ENCODE data around the gene PMS1.

The PMS1 gene

DNA sequence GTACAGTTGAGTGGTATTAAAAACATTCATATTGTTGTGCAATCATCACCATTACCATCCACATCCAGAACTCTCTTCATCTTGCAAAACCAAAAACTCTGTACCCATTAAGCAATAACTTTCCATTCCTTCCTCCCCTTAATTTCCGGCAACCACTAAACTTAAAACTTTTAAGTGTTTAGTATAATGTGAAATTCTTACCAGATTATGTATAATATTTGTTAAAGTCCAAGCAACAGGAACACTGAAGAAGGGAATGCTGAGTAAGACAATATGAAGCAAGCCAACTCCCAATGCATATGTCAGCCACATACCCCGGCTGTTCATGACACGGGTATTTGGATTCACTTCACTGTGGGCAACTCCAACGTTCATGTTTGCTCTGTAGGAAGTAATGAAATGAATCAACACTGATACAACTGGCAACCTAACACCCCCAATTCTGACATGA is 2.0 kb upstream of the PMS1 start:
- FAIRE-seq = no peak
- TF ChIP-seq POLR2A (IDR thresholded peaks at IDR 0.05; ENCODE audit: low read depth, low read length) = no peak
- TF ChIP-seq TAF1 (IDR thresholded peaks at IDR 0.05; ENCODE audit: borderline replicate concordance, low read depth, low read length) = no peak
- no peak for TF ChIP-seq POLR2AphosphoS5 (IDR thresholded peaks at IDR 0.05; ENCODE audit: low read depth, low read length)
- DNase-seq (ENCODE audit: insufficient read length) = no peak

DNA sequence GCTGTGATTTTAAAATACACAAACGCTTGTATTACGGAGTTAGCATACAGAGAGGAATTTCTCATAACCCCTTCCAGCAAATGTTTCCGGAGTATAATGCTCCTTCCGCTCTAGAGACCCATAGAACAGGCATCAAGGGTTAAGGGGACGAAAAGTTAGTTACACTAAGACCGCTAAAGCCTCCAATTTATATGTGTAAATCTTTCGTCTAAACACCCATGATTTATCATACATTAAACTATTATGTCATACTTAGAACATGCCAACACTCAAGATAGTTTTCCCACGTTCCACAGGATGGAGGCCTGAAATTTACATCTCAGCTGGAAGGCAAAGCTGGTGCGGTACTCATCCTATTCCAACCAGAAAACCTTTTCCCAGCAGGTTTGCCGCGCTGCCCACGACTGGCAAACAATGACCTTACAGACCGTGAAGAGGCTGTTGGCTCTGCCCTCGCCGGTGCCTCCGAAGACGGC is 761 bp upstream of the PMS1 start:
- FAIRE-seq = no peak
- TF ChIP-seq TAF1 (IDR thresholded peaks at IDR 0.05; ENCODE audit: borderline replicate concordance, low read depth, low read length) = no peak
- TF ChIP-seq POLR2A (IDR thresholded peaks at IDR 0.05; ENCODE audit: low read depth, low read length) = no peak
- TF ChIP-seq POLR2AphosphoS5 (IDR thresholded peaks at IDR 0.05; ENCODE audit: low read depth, low read length) = no peak
- no peak for DNase-seq (ENCODE audit: insufficient read length)

DNA sequence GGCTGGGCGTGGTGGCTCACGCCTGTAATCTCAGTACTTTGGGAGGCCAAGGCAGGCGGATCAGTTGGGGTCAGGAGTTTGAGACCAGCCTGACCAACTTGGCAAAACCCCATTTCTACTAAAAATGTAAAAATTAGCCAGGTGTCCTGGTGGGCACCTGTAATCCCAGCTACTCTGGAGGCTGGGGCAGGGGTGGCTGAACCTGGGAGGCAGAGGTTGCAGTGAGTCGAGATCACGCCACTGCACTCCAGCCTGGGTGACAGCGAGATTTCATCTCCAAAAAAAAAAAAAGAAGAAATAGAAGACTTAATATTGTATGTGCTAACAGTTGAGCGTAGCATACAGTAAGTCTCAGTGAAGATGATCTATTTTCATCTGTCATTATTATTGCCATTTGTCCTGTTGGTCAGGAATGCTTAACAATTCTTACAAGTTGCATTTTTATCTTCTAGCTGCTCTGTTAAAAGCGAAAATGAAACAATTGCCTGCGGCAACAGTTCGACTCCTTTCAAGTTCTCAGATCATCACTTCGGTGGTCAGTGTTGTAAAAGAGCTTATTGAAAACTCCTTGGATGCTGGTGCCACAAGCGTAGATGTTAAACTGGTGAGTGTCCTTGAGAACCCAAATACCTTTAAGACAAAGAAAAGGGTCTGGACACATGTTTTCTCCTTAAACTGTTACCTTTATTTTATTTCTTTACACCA is 7.2 kb downstream of the PMS1 start:
- no peak for TF ChIP-seq TAF1 (IDR thresholded peaks at IDR 0.05; ENCODE audit: borderline replicate concordance, low read depth, low read length)
- no peak for TF ChIP-seq POLR2AphosphoS5 (IDR thresholded peaks at IDR 0.05; ENCODE audit: low read depth, low read length)
- no peak for TF ChIP-seq POLR2A (IDR thresholded peaks at IDR 0.05; ENCODE audit: low read depth, low read length)
- DNase-seq (ENCODE audit: insufficient read length) = no peak
- FAIRE-seq = no peak

DNA sequence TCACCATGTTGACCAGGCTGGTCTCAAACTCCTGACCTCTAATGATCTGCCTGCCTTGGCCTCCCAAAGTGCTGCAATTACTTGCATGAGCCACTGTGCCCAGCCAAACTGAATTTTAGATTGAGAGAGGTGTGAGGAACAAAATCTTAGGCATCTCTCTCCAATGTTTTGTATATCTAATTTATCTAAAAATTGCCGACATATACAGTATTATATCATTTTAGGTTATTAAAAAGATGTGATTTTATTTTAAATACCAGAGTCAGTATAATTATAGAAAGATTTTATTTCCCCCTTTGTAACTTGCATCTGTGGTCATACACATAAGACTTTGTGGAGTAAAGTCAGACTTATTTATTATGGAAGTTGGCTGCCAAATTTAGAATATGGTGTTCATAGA is 10.1 kb downstream of the PMS1 start:
- no peak for DNase-seq (ENCODE audit: insufficient read length)
- TF ChIP-seq TAF1 (IDR thresholded peaks at IDR 0.05; ENCODE audit: borderline replicate concordance, low read depth, low read length) = no peak
- no peak for TF ChIP-seq POLR2A (IDR thresholded peaks at IDR 0.05; ENCODE audit: low read depth, low read length)
- no peak for TF ChIP-seq POLR2AphosphoS5 (IDR thresholded peaks at IDR 0.05; ENCODE audit: low read depth, low read length)
- FAIRE-seq = peak; percentile 5

DNA sequence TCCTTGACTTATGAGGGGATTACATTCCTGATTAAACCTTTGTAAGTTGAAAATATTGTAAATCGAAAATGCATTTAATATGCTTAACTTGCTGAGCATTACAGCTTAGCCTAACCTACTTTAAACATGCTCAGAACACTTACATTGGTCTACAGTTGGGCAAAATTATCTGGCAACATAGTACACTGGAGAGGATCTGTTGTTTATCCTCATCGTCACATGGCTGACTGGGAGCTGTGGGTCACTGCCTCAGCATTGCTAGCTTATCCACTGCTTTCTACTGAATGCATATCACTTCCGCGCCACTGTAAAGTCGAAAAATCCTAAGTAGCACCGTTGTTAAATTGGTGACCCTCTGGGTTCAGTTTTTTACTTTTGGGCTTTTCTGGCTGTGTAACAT is 13.7 kb downstream of the PMS1 start:
- peak; percentile 60 for FAIRE-seq
- TF ChIP-seq TAF1 (IDR thresholded peaks at IDR 0.05; ENCODE audit: borderline replicate concordance, low read depth, low read length) (no peak), POLR2A (IDR thresholded peaks at IDR 0.05; ENCODE audit: low read depth, low read length) (no peak)
- no peak for DNase-seq (ENCODE audit: insufficient read length)

DNA sequence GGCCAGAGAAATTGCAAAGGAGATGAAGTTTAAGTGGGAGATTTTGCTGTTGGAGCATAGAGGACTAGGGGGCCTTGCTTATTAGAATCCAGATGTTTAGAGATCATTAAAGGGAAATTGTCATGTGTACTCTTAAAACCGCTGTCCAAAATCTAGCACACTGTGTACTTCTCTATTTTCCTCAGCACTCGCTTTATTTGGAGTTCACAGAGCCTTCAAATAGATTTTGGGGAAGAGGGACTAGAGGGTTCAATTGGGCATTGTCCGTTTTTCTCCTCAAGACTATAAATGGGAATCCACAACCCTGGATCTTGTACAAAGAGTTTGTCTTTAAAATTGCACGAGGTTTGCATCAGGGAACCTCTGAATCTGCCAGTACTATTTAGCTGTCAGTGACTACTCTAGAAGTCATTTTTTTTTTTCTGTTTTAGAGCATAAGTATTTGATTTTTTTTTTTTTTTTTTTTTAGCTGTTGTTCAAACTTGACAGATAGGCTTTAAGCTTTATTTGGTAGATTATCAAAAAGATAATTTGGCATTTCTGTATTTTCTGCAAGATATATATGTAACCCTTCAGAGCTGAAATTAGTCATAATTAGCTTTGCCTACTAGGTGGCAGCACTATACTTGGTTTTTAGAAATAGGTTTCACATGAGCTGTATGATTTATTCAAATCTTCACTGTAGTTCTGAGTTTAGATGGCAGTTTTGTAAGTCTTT is 14.2 kb downstream of the PMS1 start:
- no peak for TF ChIP-seq TAF1 (IDR thresholded peaks at IDR 0.05; ENCODE audit: borderline replicate concordance, low read depth, low read length)
- TF ChIP-seq POLR2A (IDR thresholded peaks at IDR 0.05; ENCODE audit: low read depth, low read length) = no peak
- TF ChIP-seq POLR2AphosphoS5 (IDR thresholded peaks at IDR 0.05; ENCODE audit: low read depth, low read length) = no peak
- DNase-seq (ENCODE audit: insufficient read length) (no peak), FAIRE-seq (peak; percentile 73)

DNA sequence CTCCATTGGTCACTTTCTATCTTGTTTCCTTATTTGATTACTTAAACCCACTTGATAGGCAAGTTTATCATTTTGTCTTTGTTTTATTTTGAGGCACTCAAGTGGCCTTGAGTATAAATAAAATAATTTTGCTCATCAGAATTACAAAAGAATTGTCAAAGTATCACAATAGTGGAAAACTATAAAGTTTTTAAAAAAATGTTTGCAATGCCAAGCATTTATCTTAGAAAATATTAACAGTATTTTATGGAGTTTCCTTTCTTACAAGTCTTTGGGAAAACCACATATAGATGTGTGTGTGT is 14.7 kb downstream of the PMS1 start:
- FAIRE-seq = no peak
- no peak for DNase-seq (ENCODE audit: insufficient read length)
- TF ChIP-seq POLR2AphosphoS5 (IDR thresholded peaks at IDR 0.05; ENCODE audit: low read depth, low read length) (no peak), POLR2A (IDR thresholded peaks at IDR 0.05; ENCODE audit: low read depth, low read length) (no peak), TAF1 (IDR thresholded peaks at IDR 0.05; ENCODE audit: borderline replicate concordance, low read depth, low read length) (no peak)

DNA sequence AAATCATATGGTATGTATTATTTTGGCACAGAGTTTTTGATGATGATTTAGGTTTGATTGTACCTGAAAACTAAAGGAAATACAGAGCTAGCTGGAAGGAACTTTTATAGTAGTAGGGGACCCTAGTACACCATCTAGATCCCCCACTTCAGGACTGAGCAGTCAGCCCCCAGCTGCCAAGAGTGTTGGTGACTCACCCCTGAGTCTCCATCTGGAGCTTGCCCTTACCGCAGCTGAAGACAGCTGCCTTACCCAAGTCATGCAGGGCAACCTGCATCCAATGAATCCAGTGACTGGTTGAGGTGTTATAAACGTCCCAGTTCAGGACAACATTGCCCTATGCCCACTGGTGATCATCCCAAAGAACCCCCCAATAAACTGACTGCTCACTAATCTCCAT is 15.3 kb downstream of the PMS1 start:
- TF ChIP-seq TAF1 (IDR thresholded peaks at IDR 0.05; ENCODE audit: borderline replicate concordance, low read depth, low read length) = no peak
- no peak for TF ChIP-seq POLR2AphosphoS5 (IDR thresholded peaks at IDR 0.05; ENCODE audit: low read depth, low read length)
- no peak for TF ChIP-seq POLR2A (IDR thresholded peaks at IDR 0.05; ENCODE audit: low read depth, low read length)
- no peak for DNase-seq (ENCODE audit: insufficient read length)
- peak; percentile 83 for FAIRE-seq

DNA sequence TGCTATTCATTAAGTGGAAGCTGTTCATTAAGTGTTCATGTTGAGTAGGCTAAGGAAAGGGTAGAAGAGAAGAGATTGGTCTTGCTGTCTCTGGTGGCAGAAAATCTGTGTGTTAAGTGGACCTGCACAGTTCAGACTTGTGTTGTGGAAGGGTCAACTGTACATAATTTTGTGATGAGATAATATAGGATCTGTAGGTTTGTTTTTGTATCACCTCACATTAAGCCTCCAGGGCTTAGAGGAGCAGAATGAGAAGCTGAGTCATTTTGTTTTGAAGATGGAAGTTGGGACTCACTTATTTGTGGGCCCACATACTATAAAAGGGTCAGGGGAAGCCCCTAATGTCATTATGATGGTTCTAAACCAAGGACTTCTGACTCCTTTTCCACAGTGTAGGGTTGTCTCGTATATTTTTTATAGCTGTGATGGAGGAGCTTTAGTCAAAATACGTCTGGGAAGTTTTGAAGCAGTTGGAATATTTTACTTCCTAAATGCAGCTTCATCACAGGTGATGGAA is 18.2 kb downstream of the PMS1 start:
- TF ChIP-seq POLR2AphosphoS5 (IDR thresholded peaks at IDR 0.05; ENCODE audit: low read depth, low read length) (no peak), TAF1 (IDR thresholded peaks at IDR 0.05; ENCODE audit: borderline replicate concordance, low read depth, low read length) (no peak), POLR2A (IDR thresholded peaks at IDR 0.05; ENCODE audit: low read depth, low read length) (no peak)
- FAIRE-seq = no peak
- no peak for DNase-seq (ENCODE audit: insufficient read length)

DNA sequence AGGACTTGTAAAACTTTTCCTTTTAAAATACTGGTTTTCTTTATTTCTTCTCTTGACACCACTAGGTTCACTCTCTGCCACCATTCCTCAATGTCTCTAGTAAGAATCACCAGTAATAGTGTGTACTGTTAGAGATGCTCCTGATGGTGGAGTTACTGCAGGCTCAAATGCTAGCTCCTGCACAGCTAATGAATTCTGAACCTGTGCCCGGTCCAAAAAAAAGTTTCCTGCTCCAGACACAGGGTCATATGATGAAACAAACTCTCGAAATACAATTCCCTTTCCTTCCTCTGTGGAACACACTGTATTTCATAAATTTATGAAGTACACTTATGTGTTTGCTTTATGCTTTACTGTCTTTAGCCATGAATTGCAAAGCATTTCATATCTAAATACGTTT is 19.2 kb downstream of the PMS1 start:
- FAIRE-seq (no peak), DNase-seq (ENCODE audit: insufficient read length) (no peak)
- TF ChIP-seq POLR2AphosphoS5 (IDR thresholded peaks at IDR 0.05; ENCODE audit: low read depth, low read length) = no peak
- TF ChIP-seq TAF1 (IDR thresholded peaks at IDR 0.05; ENCODE audit: borderline replicate concordance, low read depth, low read length) = no peak
- no peak for TF ChIP-seq POLR2A (IDR thresholded peaks at IDR 0.05; ENCODE audit: low read depth, low read length)

DNA sequence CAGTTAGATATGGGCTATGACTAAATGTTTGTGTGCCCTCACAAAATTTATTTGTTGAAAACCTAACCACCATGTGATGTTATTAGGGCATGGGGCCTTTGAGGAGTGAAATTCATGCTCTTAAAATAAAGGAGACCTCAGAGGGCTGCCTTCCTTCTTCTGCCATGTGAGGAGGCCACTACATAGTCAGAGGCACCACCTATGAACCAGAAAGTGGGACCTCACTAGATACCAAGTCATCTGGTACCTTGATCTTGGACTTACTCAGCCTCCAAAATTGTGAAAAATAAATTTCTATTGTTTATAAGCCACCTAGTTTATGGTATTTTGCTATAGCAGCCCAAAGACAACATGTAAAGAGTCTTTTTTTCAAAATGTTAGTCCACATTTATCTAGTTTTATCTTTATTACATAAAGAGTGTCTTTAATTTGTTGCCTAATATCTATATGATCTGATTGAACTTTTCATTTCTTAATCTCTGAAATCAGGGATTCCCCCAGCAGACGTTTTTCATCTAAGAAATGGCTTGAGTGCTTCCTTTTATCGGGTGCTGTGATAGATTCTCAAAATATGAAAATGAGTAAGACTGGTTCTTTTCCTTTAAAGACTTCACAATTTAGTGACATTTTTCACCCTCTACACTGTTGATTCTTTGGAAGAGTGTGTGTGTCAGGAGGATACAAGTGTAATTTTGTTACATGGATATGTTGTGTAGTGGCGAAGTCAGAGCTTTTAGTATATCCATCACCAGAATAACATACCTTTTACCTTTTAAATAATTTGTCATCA is 34.2 kb downstream of the PMS1 start:
- FAIRE-seq = no peak
- TF ChIP-seq POLR2AphosphoS5 (IDR thresholded peaks at IDR 0.05; ENCODE audit: low read depth, low read length) (no peak), POLR2A (IDR thresholded peaks at IDR 0.05; ENCODE audit: low read depth, low read length) (no peak), TAF1 (IDR thresholded peaks at IDR 0.05; ENCODE audit: borderline replicate concordance, low read depth, low read length) (no peak)
- DNase-seq (ENCODE audit: insufficient read length) = no peak
